Muscle layer of colon (tissue), 2 donors: ENCODE measurements around the gene RABGAP1L.
A peak's percentile ranks its signal among the peaks of the same experiment; 100 is the strongest.

Experiments used
- H3K27ac ChIP-seq: one replicate; pipeline ENCODE4 v1.7.0; 2013; ENCODE audit warnings: low read depth, mild to moderate bottlenecking, low read length, moderate library complexity
- H3K27me3 ChIP-seq, 2 donors: one replicate each; pipeline ENCODE4 v1.7.0; 2013; ENCODE audit warnings: low read length in 2 of 2, mild to moderate bottlenecking in 2 of 2; ENCODE audit not compliant: insufficient read depth in 2 of 2, control insufficient read depth in 1 of 2
- H3K36me3 ChIP-seq: one replicate; pipeline ENCODE4 v1.7.0; 2013; ENCODE audit warnings: mild to moderate bottlenecking, low read length; ENCODE audit not compliant: insufficient read depth
- H3K4me1 ChIP-seq: one replicate; pipeline ENCODE4 v1.7.0; 2013; ENCODE audit warnings: mild to moderate bottlenecking, low read length; ENCODE audit not compliant: insufficient read depth
- H3K4me3 ChIP-seq, 2 donors: one replicate each; pipeline ENCODE4 v1.7.0; 2013; ENCODE audit warnings: low read length in 2 of 2, low read depth in 1 of 2, mild to moderate bottlenecking in 1 of 2, moderate library complexity in 1 of 2
- H3K9ac ChIP-seq: one replicate; pipeline ENCODE4 v1.7.0; 2013; ENCODE audit warnings: low read length
- H3K9me3 ChIP-seq: one replicate; pipeline ENCODE4 v1.7.0; 2013; ENCODE audit warnings: mild to moderate bottlenecking, low read length
- donor health status: abdominal sarcoma.
- donor health status: Adenocarcinoma of cecum.

RABGAP1L gene

GRCh38 chr1:174966008-174966572 is 806.8 kb downstream of the RABGAP1L start:
- H3K27me3 ChIP-seq, result no peaks in the 10 kb centered on the region
- H3K27ac ChIP-seq, result peak overlapping the region; percentile 19
- no peak overlapping the region for H3K4me3 ChIP-seq
- H3K4me1 ChIP-seq, result peaks cover 34% of the 10 kb centered on the region
- no peak overlapping the region for H3K9ac ChIP-seq
- no peaks in the 10 kb centered on the region for H3K9me3 ChIP-seq
- H3K36me3 ChIP-seq, result no peaks in the 10 kb centered on the region

- Histone ChIP-seq H3K9ac (no peak overlapping the region), H3K27ac (peak overlapping the region; percentile 17), H3K4me3 (no peak overlapping the region), H3K36me3 (no peaks in the 10 kb centered on the region), H3K9me3 (no peaks in the 10 kb centered on the region), H3K4me1 (peaks cover 32% of the 10 kb centered on the region), H3K27me3 (no peaks in the 10 kb centered on the region)
Measured at GRCh38 chr1:174967845-174968705, 808.8 kb downstream of the RABGAP1L start.

- Histone ChIP-seq H3K27ac (no peak overlapping the region), H3K9me3 (no peaks in the 10 kb centered on the region), H3K36me3 (no peaks in the 10 kb centered on the region), H3K27me3 (no peaks in the 10 kb centered on the region), H3K9ac (no peak overlapping the region), H3K4me1 (peaks cover 25% of the 10 kb centered on the region), H3K4me3 (no peak overlapping the region)
Measured at GRCh38 chr1:174968750-174969244, 809.5 kb downstream of the RABGAP1L start.

- H3K36me3 ChIP-seq, result no peaks in the 10 kb centered on the region
- no peaks in the 10 kb centered on the region for H3K9me3 ChIP-seq
- no peak overlapping the region for H3K9ac ChIP-seq
- H3K27ac ChIP-seq, result no peak overlapping the region
- no peak overlapping the region for H3K4me3 ChIP-seq
- no peaks in the 10 kb centered on the region for H3K27me3 ChIP-seq
- H3K4me1 ChIP-seq, result peaks cover 13% of the 10 kb centered on the region
Measured at GRCh38 chr1:174969977-174970376, 810.7 kb downstream of the RABGAP1L start.

GRCh38 chr1:174971466-174971865 is 812.1 kb downstream of the RABGAP1L start:
- H3K4me3 ChIP-seq, result no peak overlapping the region
- no peaks in the 10 kb centered on the region for H3K36me3 ChIP-seq
- H3K9me3 ChIP-seq, result no peaks in the 10 kb centered on the region
- no peaks in the 10 kb centered on the region for H3K27me3 ChIP-seq
- no peak overlapping the region for H3K27ac ChIP-seq
- no peak overlapping the region for H3K9ac ChIP-seq
- no peaks in the 10 kb centered on the region for H3K4me1 ChIP-seq

GRCh38 chr1:174971902-174972301 is 812.6 kb downstream of the RABGAP1L start:
- H3K36me3 ChIP-seq, result no peaks in the 10 kb centered on the region
- no peaks in the 10 kb centered on the region for H3K9me3 ChIP-seq
- no peak overlapping the region for H3K27ac ChIP-seq
- H3K9ac ChIP-seq, result no peak overlapping the region
- H3K4me1 ChIP-seq, result no peaks in the 10 kb centered on the region
- H3K4me3 ChIP-seq, result no peak overlapping the region
- H3K27me3 ChIP-seq, result no peaks in the 10 kb centered on the region

GRCh38 chr1:174974711-174975119 is 815.4 kb downstream of the RABGAP1L start:
- Histone ChIP-seq H3K36me3 (no peaks in the 10 kb centered on the region), H3K9me3 (no peaks in the 10 kb centered on the region), H3K27ac (no peak overlapping the region), H3K9ac (no peak overlapping the region), H3K4me3 (no peak overlapping the region), H3K4me1 (no peaks in the 10 kb centered on the region), H3K27me3 (no peaks in the 10 kb centered on the region)

GRCh38 chr1:174975764-174976163 is 816.4 kb downstream of the RABGAP1L start:
- Histone ChIP-seq H3K4me3 (no peak overlapping the region), H3K4me1 (no peaks in the 10 kb centered on the region), H3K36me3 (no peaks in the 10 kb centered on the region), H3K27ac (no peak overlapping the region), H3K9me3 (no peaks in the 10 kb centered on the region), H3K9ac (no peak overlapping the region), H3K27me3 (no peaks in the 10 kb centered on the region)

DNA sequence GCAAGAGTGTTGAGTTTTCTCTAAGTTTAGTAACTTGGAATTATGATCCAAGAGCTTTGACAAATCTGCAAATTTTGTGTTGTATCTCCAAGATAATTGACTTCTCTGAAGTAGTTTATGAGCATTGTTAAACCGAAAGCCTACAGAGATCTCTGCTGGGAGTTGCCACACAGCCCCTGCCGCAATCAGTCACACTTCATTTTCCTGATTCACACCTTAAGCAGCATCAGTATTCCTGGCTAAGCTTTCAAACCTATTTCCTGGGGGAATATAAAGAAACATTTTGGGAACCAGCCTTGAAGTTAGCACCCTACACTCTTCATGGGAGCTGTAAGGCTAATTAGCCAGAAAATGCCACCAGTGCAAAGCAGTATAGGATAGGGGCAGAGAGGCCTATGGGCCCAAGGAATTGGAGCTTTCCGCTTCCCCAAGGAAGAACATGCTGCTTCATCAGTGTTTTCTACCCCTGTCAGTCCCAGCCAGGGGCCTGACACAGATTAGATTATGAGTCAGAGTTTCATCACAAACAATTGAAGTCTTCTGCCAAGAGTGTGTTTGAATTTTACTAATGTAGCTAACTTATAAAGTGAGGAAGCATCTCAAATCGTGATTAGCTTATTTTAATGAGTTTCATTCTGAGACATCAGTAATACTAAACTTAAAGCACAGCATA is 817.3 kb downstream of the RABGAP1L start:
- Histone ChIP-seq H3K4me3 (no peak overlapping the region), H3K9ac (no peak overlapping the region), H3K4me1 (no peaks in the 10 kb centered on the region), H3K9me3 (no peaks in the 10 kb centered on the region), H3K36me3 (no peaks in the 10 kb centered on the region), H3K27me3 (no peaks in the 10 kb centered on the region), H3K27ac (no peak overlapping the region)

DNA sequence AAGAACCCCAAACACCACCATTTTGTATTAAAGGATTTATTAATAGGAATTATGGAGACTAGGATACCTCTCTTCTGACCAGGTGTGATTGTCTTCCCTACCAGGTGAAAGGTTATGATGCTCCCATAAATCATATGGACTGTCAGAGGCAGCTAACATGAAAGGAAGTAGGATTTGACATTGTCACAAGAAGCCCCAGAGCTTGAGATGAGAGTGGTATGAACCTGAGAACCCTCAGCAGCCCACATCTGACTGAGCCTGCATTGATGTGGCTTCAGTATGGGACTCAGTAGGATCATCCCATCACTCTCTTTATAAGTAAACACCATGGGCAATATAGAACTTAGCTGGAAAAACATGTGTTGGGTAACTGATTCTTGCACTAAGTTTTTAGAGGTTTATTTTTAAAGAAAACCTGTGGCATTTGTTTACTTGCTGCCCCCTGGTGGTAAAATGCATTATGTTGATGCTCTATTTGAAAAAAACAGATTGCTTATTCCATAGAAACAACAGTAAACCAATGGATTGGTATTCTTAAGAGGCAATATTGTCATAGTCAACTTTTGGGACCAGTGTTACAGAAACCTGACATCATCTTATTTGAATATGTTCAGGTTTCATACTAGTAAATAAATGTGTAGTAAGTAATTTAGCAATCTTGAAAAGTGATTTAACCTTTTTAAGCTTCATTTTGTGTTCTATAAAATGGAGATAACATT is 823.8 kb downstream of the RABGAP1L start:
- no peaks in the 10 kb centered on the region for H3K27me3 ChIP-seq
- peaks cover 10% of the 10 kb centered on the region for H3K36me3 ChIP-seq
- no peaks in the 10 kb centered on the region for H3K4me1 ChIP-seq
- no peak overlapping the region for H3K27ac ChIP-seq
- no peak overlapping the region for H3K4me3 ChIP-seq
- H3K9me3 ChIP-seq, result no peaks in the 10 kb centered on the region
- no peak overlapping the region for H3K9ac ChIP-seq

DNA sequence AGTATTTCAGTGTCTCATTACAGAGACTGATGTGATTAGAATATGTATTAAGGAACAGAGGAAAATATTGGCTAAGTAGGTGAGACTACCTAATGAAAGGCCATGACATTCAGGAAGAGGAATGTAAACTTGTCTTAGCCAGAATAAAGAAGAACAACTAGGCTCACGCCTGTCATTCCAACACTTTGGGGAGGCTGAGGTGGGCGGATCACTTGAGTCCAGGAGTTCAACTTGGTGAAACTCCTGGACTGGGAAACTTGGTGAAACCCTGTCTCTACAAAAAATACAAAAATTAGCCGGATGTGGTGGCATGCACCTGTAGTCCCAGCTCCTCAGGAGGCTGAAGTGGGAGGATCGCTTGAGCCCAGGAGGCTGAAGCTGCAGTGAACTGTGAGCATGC is 825.6 kb downstream of the RABGAP1L start:
- Histone ChIP-seq H3K27me3 (no peaks in the 10 kb centered on the region), H3K9ac (no peak overlapping the region), H3K4me1 (peaks cover 9% of the 10 kb centered on the region), H3K27ac (no peak overlapping the region), H3K36me3 (peaks cover 10% of the 10 kb centered on the region), H3K4me3 (no peak overlapping the region), H3K9me3 (no peaks in the 10 kb centered on the region)
